A673 (cell line): ENCODE results near the gene NPPB.

Experiments used
- CTCF ChIP-seq: fragments of 300-800, 200-600 bp; sonication (generic); conservative IDR thresholded peaks from 2 replicates; pipeline ENCODE4 v1.5.1; 2017; ENCODE audit warnings: low read depth, mild to moderate bottlenecking, antibody characterized with exemption, low read length, moderate library complexity, mixed read lengths
- EZH2 ChIP-seq: fragments of 200-600 bp; sonication (generic); IDR thresholded peaks from 2 replicates; pipeline ENCODE4 v1.6.1; 2017; ENCODE audit warnings: borderline replicate concordance, low read depth, mild to moderate bottlenecking, mixed read lengths, antibody characterized with exemption, low read length; ENCODE audit not compliant: poor library complexity, severe bottlenecking

- TF ChIP-seq EZH2 (no peak), CTCF (no peak)
Measured at GRCh38 chr1:11906870-11907269, 48.1 kb upstream of the NPPB start.
